Activated B cell treated with CpG ODN at 0.5 μM for 24 hours (primary cell): ENCODE measurements around the gene HIVEP2. TPM values are rescaled to one million over a fixed set of nuclear protein-coding genes. Genes with fewer than 3 reads are reported as not detected.

Source experiments
- ATAC-seq: fragments of 200-7000 bp; cut with Tn5 transposase; one replicate; pipeline ENCODE4 v1.10.0; 2021; ENCODE audit warnings: low read depth, mild to moderate bottlenecking, moderate library complexity
- CTCF ChIA-PET: fragments of 350-600 bp; sonication (Branson Sonifier 250); formaldehyde crosslinking; loops from one replicate; lab custom pipeline; 2021; ENCODE audit warnings: antibody characterized with exemption; lab: Charles Lee
- POLR2A ChIA-PET: fragments of 350-600 bp; sonication (Branson Sonifier 250); formaldehyde crosslinking; loops from one replicate; lab custom pipeline; 2021; ENCODE audit warnings: antibody characterized with exemption; lab: Charles Lee
- DNase-seq: peaks from one replicate; pipeline ENCODE4 v3.0.0; 2022
- H3K27ac Mint-ChIP-seq: one replicate; pipeline ENCODE4 v1.8.0; 2020; ENCODE audit warnings: mixed read lengths
- H3K27me3 Mint-ChIP-seq: one replicate; pipeline ENCODE4 v1.8.0; 2021; ENCODE audit warnings: mixed read lengths
- H3K36me3 Mint-ChIP-seq: one replicate; pipeline ENCODE4 v1.8.0; 2021; ENCODE audit warnings: low read depth, mixed read lengths
- H3K4me1 Mint-ChIP-seq: one replicate; pipeline ENCODE4 v1.8.0; 2021; ENCODE audit warnings: mixed read lengths
- H3K4me3 Mint-ChIP-seq: one replicate; pipeline ENCODE4 v1.8.0; 2020; ENCODE audit warnings: mild to moderate bottlenecking, mixed read lengths
- H3K9me3 Mint-ChIP-seq: one replicate; pipeline ENCODE4 v1.8.0; 2020; ENCODE audit warnings: mixed read lengths
- CTCF ChIP-seq: fragments of 200-600 bp; IDR thresholded peaks from one replicate; pipeline ENCODE4 v1.8.0; 2022; ENCODE audit warnings: antibody characterized with exemption, mild to moderate bottlenecking
- intact Hi-C: fragments of 100-400 bp; cut with micrococcal nuclease; formaldehyde crosslinking; loops from one replicate; pipeline ENCODE4 v1.15.1; 2024
- total RNA-seq: library from RNA; stranded (reverse); gene quantifications from 2 replicates; pipeline ENCODE4 v1.2.3, GENCODE V29; 2022

Gene HIVEP2
- total RNA-seq, 1 donor from 2014 or later = 25.4 TPM

GRCh38 chr6:142794424-142794823 is 150.6 kb downstream of the HIVEP2 start:
- DNase-seq (no peak), ATAC-seq (no peak)
- Mint-ChIP-seq H3K4me3 (no peak overlapping the region), H3K36me3 (peaks cover 6% of the 10 kb centered on the region), H3K9me3 (no peaks in the 10 kb centered on the region), H3K27me3 (no peaks in the 10 kb centered on the region), H3K27ac (no peak overlapping the region), H3K4me1 (peaks cover 38% of the 10 kb centered on the region)
- POLR2A ChIA-PET = interaction anchor here (0.6 kb wide), 1 partner anchor 1202 kb away, joined by 6 read pairs; no protein-coding TSS in a partner anchor
- intact Hi-C loops = no loop called here
- CTCF ChIA-PET = interaction anchor here (1.2 kb wide), 1 partner anchor 233 kb away, joined by 4 read pairs; no protein-coding TSS in a partner anchor
- no peak for TF ChIP-seq CTCF

GRCh38 chr6:142790257-142790656 is 154.7 kb downstream of the HIVEP2 start:
- Mint-ChIP-seq H3K4me3 (no peak overlapping the region), H3K36me3 (peaks cover 6% of the 10 kb centered on the region), H3K27ac (no peak overlapping the region), H3K27me3 (no peaks in the 10 kb centered on the region), H3K4me1 (peaks cover 32% of the 10 kb centered on the region), H3K9me3 (no peaks in the 10 kb centered on the region)
- ChIA-PET POLR2A (no interaction called here), CTCF (no interaction called here)
- DNase-seq = no peak
- TF ChIP-seq CTCF = no peak
- ATAC-seq = no peak
- intact Hi-C loops = no loop called here

- peaks cover 8% of the 10 kb centered on the region for H3K36me3 Mint-ChIP-seq
- H3K4me3 Mint-ChIP-seq = no peak overlapping the region
- ChIA-PET CTCF (no interaction called here), POLR2A (interaction anchor here (0.5 to 0.7 kb wide), 3 partner anchors 73 to 699 kb away, joined by 3 to 6 read pairs (median 4); no protein-coding TSS in a partner anchor)
- no peaks in the 10 kb centered on the region for H3K27me3 Mint-ChIP-seq
- ATAC-seq (no peak), DNase-seq (no peak)
- peaks cover 41% of the 10 kb centered on the region for H3K4me1 Mint-ChIP-seq
- no peak overlapping the region for H3K27ac Mint-ChIP-seq
- no peak for TF ChIP-seq CTCF
- intact Hi-C loops = no loop called here
- H3K9me3 Mint-ChIP-seq = no peaks in the 10 kb centered on the region
Measured at GRCh38 chr6:142787422-142787821, 157.6 kb downstream of the HIVEP2 start.

- Mint-ChIP-seq H3K4me1 (peaks cover 41% of the 10 kb centered on the region), H3K27me3 (no peaks in the 10 kb centered on the region), H3K4me3 (no peak overlapping the region), H3K36me3 (peaks cover 11% of the 10 kb centered on the region), H3K9me3 (no peaks in the 10 kb centered on the region), H3K27ac (no peak overlapping the region)
- no peak for ATAC-seq
- intact Hi-C loops = no loop called here
- no peak for TF ChIP-seq CTCF
- ChIA-PET POLR2A (no interaction called here), CTCF (interaction anchor here (0.7 kb wide), 1 partner anchor 94 kb away, joined by 3 read pairs; no protein-coding TSS in a partner anchor)
- DNase-seq = no peak
Measured at GRCh38 chr6:142786476-142786875, 158.5 kb downstream of the HIVEP2 start.

GRCh38 chr6:142784344-142784743 is 160.6 kb downstream of the HIVEP2 start:
- Mint-ChIP-seq H3K27me3 (no peaks in the 10 kb centered on the region), H3K27ac (peak overlapping the region; percentile 78), H3K4me1 (peaks cover 34% of the 10 kb centered on the region), H3K4me3 (peak overlapping the region; percentile 15), H3K36me3 (peaks cover 19% of the 10 kb centered on the region), H3K9me3 (no peaks in the 10 kb centered on the region)
- ChIA-PET POLR2A (interaction anchor here (1.0 to 1.7 kb wide), 2 partner anchors 35 to 100 kb away, joined by 4 read pairs; no protein-coding TSS in a partner anchor), CTCF (interaction anchor here (1.1 to 1.5 kb wide), 2 partner anchors 37 to 242 kb away, joined by 3 read pairs; no protein-coding TSS in a partner anchor)
- ATAC-seq = peak; percentile 98
- intact Hi-C loops = loop anchor here (1.0 to 5.0 kb wide), 6 partner anchors 14 to 163 kb away; no protein-coding TSS in a partner anchor
- TF ChIP-seq CTCF = no peak
- DNase-seq = no peak
